GM12878 (cell line): ENCODE measurements around the gene BBC3. TPM values are rescaled to one million over a fixed set of nuclear protein-coding genes. Genes with fewer than 3 reads are reported as not detected.

Source experiments
- BRCA1 ChIP-seq: IDR thresholded peaks from 2 replicates; pipeline ENCODE4 v1.6.1; 2011; ENCODE audit warnings: low read depth, low read length, improper control_type of control experiment
- EP300 ChIP-seq, 2 experiments: fragments of 150-350 bp in 1 of 2; IDR thresholded peaks; 2 replicates each; pipeline ENCODE4 v1.6.1; 2011 to 2012; ENCODE audit warnings: low read depth in 2 of 2, low read length in 2 of 2, borderline replicate concordance in 1 of 2, improper control_type of control experiment in 1 of 2, inconsistent platforms in 1 of 2; ENCODE audit not compliant: control insufficient read depth in 1 of 2
- HCFC1 ChIP-seq: fragments of 150-350 bp; IDR thresholded peaks from 2 replicates; pipeline ENCODE4 v1.6.1; 2014; ENCODE audit warnings: low read length
- KDM1A ChIP-seq: fragments of 200-600 bp; sonication (generic); IDR thresholded peaks from 2 replicates; pipeline ENCODE4 v1.6.1; 2016; ENCODE audit warnings: borderline replicate concordance
- MXI1 ChIP-seq: fragments of 150-350 bp; IDR thresholded peaks from 2 replicates; pipeline ENCODE4 v1.6.1; 2011; ENCODE audit warnings: low read depth, mild to moderate bottlenecking, inconsistent platforms, low read length, improper control_type of control experiment
- MYC ChIP-seq: IDR thresholded peaks from 2 replicates; pipeline ENCODE4 v1.6.1; 2011; ENCODE audit warnings: mild to moderate bottlenecking, low read length, moderate library complexity, inconsistent platforms; ENCODE audit not compliant: insufficient read depth, insufficient replicate concordance, insufficient read length, severe bottlenecking
- TCF7 ChIP-seq: IDR thresholded peaks from 2 replicates; pipeline ENCODE4 v1.6.1; 2014; ENCODE audit warnings: antibody characterized with exemption, borderline replicate concordance
- WRNIP1 ChIP-seq: IDR thresholded peaks from 2 replicates; pipeline ENCODE4 v1.6.1; 2011; ENCODE audit warnings: low read depth, low read length, improper control_type of control experiment, borderline replicate concordance
- ZNF207 ChIP-seq: fragments of 450-650 bp; IDR thresholded peaks from 2 replicates; pipeline ENCODE4 v1.6.1; 2014; ENCODE audit warnings: antibody characterized with exemption, mild to moderate bottlenecking, borderline replicate concordance
- polyA plus RNA-seq, 11 experiments: library from polyadenylated mRNA; depleted of rRNA in 4 of 11; unstranded in 6 of 11; stranded (reverse) in 5 of 11; fragments of >200 nt; fragmentation: Nextera tagmentation in 4 of 11; fragmentation: Illumina TruSeq in 1 of 11; extraction: Ambion mirVana in 4 of 11; extraction: Trizol in 1 of 11; gene quantifications; 1 replicate in 1 of 11; 2 replicates in 10 of 11; pipeline versions ENCODE4 v1.2.1 to v1.2.3, GENCODE V29; 2011 to 2016; ENCODE audit warnings: inconsistent platforms in 2 of 11, missing spikeins in 2 of 11, low read depth in 1 of 11
- total RNA-seq, 4 experiments: library from RNA; depleted of rRNA in 3 of 4; stranded (reverse); fragments of >200 nt in 3 of 4; fragmentation: Illumina TruSeq in 1 of 4; extraction: Trizol in 1 of 4; gene quantifications; 2 replicates each; pipeline versions ENCODE4 v1.2.1 to v1.2.3, GENCODE V29; 2013 to 2021
- TF ChIP-seq, protein P1 (sequence below): fragments of 450-650 bp; IDR thresholded peaks from 2 replicates; pipeline ENCODE4 v1.6.1; 2017; ENCODE audit warnings: mild to moderate bottlenecking, moderate library complexity

BBC3 gene
- total and polyA plus RNA-seq, 10 of the 15 experiments (the other 5 are each of a cell fraction or from before 2014, with no cell fraction given), result 0.10 to 17.9 (median 7.5) TPM

DNA sequence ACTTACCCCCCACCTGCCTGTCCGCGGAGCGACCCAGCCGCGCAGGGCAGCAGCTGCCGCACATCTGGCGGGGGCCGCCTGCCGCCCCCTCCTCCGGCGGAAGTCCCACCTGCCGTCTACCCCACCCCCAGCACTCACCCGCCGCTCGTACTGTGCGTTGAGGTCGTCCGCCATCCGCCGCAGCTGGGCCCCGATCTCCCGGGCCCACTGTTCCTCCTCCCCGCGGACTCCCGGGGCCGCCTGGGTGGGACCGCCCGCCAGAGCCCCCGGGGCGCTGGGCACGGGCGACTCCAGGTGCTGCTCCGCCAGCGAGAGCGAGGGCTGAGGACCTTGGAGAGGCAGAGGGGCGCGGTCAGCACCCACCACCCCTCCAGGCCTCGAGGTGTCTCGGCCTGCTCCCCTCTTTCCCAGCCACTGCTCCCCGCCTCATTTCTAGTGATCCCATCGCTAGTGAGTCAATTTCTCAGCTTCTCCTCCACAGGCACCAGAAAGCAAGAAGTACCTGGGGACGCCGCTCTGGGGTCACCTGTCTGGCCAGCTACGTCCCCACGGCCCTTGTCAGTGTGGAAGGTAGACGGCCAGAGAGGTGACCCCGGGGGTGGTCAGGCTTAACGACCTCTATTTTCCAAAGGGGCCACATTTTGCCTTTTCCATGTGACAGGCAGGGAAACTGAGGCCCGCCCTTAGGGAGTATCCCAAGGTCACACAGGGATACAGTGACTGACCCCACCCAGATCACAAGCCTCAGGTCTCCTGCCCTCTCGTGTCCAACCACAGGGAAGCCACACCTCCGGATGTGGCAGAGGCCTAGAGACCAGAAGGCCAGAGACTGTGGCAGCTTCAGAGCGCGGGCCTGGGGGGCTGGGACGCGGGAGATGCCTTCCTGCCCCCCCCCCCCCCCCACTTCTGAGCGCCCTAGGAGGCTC lies 4.3 kb downstream of the BBC3 start (continued):
- TF ChIP-seq EP300 (IDR thresholded peaks at IDR 0.05; ENCODE audit: borderline replicate concordance in 1 of 2, control insufficient read depth in 1 of 2, low read depth in 2 of 2, low read length in 2 of 2), result no peak
- TF ChIP-seq MXI1, result no peak; the same call in 1 of the 2 replicates
- TF ChIP-seq MYC, result no peak
- TF ChIP-seq WRNIP1, result no peak
- no peak for TF ChIP-seq HCFC1
- no peak for TF ChIP-seq TCF7
- no peak for TF ChIP-seq BRCA1
- peak; percentile 58; the same call in 1 of the 2 replicates for TF ChIP-seq ZNF207
- TF ChIP-seq KDM1A, result no peak
- TF ChIP-seq, protein P1, sequence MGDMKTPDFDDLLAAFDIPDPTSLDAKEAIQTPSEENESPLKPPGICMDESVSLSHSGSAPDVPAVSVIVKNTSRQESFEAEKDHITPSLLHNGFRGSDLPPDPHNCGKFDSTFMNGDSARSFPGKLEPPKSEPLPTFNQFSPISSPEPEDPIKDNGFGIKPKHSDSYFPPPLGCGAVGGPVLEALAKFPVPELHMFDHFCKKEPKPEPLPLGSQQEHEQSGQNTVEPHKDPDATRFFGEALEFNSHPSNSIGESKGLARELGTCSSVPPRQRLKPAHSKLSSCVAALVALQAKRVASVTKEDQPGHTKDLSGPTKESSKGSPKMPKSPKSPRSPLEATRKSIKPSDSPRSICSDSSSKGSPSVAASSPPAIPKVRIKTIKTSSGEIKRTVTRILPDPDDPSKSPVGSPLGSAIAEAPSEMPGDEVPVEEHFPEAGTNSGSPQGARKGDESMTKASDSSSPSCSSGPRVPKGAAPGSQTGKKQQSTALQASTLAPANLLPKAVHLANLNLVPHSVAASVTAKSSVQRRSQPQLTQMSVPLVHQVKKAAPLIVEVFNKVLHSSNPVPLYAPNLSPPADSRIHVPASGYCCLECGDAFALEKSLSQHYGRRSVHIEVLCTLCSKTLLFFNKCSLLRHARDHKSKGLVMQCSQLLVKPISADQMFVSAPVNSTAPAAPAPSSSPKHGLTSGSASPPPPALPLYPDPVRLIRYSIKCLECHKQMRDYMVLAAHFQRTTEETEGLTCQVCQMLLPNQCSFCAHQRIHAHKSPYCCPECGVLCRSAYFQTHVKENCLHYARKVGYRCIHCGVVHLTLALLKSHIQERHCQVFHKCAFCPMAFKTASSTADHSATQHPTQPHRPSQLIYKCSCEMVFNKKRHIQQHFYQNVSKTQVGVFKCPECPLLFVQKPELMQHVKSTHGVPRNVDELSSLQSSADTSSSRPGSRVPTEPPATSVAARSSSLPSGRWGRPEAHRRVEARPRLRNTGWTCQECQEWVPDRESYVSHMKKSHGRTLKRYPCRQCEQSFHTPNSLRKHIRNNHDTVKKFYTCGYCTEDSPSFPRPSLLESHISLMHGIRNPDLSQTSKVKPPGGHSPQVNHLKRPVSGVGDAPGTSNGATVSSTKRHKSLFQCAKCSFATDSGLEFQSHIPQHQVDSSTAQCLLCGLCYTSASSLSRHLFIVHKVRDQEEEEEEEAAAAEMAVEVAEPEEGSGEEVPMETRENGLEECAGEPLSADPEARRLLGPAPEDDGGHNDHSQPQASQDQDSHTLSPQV, result no peak
